ENCODE data around the gene SOWAHA. TPM values are rescaled to one million over a fixed set of nuclear protein-coding genes. Genes with fewer than 3 reads are reported as not detected.
A peak's percentile ranks its signal among the peaks of the same experiment; 100 is the strongest.
"Not testable (repeated sequence)": the region's sequence is repeated elsewhere in the genome, so short reads cannot be mapped to it uniquely, and the experiment has no call there.

SOWAHA gene
- polyA plus RNA-seq, 10 donors, result 0.04 to 0.21 (median 0.13) TPM

DNA sequence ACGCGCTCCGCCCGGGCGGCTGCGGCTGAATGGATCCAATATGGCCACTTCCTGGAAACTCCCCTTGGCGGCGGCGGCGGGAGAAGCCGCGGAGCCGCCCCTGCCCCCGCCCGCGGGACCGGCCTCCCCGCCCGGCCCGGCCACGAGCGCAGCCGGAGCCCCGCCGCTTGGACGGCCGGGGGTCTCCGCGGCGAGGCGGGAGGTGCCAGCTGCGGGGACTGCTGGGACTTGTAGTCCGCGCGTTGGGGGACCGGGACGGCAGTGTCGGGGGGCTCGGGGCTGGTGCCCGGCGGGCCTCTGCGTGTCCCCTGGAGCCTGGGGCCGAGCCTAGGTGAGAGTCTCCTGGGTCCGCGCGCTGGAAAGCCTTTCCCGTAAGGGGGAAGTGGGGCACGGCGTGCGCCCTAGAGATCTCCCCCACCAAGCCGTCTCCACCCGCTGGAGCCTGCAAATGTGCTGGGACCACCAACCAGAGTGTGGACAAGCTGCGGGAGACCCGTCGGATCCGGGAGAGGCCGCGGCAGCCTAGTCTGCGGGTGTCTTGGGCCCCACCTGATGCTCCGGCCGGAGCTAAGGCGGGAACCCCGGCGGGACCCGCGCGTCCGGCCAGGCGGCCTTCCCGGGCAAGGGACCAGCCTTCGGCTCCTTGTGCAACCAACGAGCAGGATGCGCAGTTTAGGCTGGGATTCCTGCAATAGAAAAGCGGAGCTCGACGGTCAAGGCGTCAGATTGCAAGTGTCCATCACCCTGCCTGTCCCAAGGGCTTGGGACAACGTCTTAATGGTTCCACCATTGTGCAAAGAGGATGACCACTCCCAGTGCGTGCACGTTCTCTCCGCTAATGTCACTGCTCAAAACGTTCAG, 35.7 kb upstream of the SOWAHA start, which contains the start of gene SEPTIN8:
SEPTIN8 (minus strand) TSS at position 31 of the 861 bp plus-strand sequence. CDS start 102 bp downstream, outside the sequence.
- DNase-seq, result peak; percentile 44 to 76 (median 62)

DNA sequence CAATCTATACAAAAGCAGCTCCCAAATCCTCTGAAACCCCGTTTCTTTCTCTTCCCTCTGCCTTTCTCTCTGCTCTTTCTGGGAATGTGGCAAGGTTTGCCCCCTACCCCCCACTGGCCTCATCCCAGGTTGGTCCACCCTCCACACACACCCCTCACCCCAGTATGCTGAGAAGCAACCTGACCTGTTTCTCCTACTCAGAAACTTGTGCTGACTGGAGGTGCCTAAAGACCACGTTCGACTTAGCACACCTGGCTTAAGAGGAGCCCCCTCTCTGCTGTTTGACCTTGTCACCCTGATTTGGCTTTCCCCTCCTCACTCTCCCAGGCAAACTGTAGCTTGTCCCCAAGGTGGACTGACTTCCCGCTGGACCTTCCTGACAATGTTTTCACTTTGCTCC, 35.0 kb upstream of the SOWAHA start:
- DNase-seq, result no peak

DNA sequence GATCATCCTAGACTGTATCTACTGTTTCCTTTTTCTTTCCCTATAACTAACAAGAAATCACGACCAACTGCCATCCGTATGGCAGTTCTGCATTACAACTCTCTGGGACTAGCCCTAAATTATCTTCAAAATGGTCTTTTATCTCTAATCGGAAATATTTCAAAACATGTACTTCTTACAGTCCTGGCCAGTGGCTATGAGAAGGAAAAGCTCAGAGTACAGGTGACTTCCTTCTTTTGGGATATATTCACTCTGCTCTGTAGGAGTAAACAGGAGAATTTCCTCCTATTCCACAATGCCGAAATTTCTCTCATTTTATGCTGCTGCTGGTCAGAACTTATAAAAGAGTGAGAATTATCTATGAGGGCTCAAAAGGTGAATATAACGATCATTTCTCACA, 34.2 kb upstream of the SOWAHA start:
- DNase-seq, result no peak

DNA sequence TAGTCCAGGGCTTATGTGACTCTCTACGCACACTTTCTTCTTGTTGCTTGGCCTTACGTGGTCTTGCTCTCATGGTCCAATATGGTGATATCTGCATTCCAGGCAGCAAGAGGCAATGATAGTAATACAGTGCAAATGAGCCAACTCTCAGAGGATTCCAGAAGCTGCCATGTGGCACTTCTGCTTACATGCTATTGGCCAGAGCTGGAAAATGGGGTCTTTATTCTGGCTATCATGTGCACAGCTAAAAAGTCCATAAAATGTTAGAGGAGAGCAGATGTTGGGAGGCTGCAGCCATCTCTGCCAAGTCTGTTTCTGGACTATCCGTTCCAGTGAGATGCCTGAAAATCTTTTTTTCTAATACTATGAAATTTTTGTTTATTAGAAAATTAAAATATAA, 33.1 kb upstream of the SOWAHA start:
- DNase-seq, result no peak

DNA sequence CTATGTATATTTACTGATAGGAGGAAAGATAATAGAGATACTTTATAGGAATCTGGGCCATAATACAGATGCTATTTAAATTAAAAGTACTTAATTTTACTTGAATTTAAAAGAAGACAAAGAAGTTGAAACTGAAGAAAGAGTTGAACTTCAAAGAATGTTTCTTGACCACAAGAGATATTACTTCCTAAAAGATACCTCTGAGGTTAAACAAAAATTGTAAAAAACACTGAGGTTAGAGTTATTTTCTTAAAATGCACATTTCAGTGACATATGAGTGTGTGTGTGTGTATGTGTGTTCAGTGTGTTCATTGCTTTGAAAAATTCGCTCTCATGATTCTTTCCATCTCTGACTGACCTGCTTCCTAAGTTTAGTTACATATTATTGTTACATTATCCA, 32.5 kb upstream of the SOWAHA start:
- no peak for DNase-seq

DNA sequence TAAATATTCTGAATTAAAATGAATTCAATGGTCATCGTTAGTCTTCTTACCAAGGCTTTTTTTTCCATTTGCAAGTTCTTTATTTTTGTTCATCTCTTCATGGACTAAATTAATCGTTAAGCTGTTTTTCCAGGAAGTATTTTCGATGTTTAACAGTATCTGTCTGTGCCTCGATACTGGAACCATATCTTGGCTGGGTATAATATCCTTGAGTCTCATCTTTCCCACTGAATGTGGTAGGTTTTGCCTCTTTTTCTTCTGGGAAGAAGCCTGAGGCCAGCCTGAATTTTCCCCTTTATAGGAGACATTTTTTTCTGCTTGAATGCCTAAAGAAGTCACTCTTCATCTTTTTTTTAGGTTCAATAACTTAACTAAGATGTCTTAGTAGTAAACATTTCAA, 32.1 kb upstream of the SOWAHA start:
- no peak for DNase-seq

DNA sequence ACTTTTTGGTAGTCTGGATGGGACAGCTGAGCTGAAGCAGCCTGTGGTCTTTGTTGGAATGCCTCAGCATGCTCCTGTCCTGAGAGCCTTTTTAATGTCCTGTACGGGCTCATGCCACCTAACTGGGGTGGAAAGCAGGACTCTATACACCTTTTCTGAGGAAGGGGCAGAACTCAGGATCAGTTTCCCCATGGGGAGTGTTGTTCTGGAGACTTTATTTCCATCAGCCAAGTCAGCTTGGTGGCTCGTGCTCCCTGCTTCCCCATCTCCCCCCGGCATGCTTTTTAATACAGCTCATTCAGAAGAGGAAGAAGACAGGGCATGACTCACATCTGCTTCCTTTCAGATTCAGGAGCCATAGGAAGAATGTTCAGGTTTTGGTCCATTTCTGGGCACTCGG, 31.0 kb upstream of the SOWAHA start:
- DNase-seq, result no peak

DNA sequence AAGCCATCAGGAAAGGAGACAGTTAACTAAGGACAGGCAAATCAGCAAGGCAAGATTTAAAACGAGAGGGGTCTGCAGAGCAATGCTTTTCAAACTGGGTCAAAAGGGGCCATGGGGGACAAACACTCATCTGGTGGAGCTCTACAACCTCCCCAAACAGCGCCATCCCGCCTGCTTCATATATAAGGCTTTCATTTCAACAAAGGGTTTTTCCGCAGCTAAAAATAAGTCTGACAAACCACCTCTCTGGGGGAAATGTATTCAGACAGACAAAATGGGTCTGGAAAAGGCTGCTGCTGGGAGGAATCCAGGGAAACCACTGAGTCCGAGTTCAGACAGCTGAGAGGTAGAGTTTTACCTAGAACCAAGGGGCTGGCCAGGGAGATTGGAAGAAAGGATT, 27.7 kb upstream of the SOWAHA start:
- peak in 2 of 3 donors; percentile 46 to 56 for DNase-seq

DNA sequence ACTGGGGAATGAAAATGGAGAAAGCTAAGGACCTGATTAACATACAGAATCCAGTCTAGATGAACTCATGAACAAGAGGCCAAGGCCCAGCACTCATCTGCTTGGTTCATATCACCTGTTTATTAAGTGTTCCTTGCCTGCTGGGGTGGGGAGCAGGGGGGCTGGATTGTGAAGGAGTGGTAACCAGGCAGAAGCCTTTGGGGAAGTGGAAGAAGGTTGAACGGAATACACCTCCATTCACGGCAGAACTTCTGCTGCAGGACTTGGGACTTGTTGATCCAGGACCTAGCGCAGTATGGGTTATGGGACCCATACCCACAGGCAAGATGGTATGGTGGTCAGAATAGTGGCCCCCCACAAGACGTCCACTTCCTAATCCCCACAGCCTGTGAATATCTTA, 27.2 kb upstream of the SOWAHA start:
- no peak for DNase-seq

DNA sequence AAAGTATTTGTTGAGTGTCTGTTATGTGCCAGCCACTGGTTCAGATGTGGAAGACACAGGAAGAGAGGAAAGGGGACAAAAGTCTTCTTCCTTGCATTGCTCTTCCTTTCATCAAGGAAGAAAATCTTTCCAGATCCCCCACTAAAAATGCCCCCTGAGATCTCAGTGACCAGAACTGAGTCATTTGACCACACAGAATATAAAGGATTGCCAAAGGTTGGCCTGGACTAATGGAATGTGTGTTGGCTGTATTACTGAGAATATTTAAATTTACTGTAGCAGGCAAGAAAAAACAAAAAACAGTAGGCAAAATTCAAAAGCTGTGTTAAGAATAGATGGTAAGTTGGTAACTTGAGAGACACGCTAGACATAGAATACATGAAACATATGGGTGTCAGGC, 26.0 kb upstream of the SOWAHA start:
- no peak for DNase-seq

DNA sequence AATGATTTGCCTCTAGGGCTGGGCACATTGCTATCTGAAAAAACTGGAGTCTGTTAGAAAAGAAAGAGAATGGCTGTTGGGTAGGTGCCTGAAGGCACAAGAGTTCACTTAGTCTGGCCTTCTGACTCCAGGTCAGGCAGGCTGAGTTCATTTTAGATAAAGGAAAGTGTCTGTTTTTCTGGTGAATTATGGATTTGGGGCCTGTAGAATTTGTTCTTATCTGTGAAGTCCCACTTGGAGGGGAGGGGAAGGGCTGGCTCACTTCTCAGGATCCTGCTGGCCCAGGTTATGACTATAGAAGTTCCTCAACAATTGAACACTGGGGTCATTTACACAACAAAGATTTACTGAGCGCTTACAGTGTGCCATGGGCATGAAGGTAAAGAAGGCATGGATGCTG, 24.6 kb upstream of the SOWAHA start:
- no peak for DNase-seq

DNA sequence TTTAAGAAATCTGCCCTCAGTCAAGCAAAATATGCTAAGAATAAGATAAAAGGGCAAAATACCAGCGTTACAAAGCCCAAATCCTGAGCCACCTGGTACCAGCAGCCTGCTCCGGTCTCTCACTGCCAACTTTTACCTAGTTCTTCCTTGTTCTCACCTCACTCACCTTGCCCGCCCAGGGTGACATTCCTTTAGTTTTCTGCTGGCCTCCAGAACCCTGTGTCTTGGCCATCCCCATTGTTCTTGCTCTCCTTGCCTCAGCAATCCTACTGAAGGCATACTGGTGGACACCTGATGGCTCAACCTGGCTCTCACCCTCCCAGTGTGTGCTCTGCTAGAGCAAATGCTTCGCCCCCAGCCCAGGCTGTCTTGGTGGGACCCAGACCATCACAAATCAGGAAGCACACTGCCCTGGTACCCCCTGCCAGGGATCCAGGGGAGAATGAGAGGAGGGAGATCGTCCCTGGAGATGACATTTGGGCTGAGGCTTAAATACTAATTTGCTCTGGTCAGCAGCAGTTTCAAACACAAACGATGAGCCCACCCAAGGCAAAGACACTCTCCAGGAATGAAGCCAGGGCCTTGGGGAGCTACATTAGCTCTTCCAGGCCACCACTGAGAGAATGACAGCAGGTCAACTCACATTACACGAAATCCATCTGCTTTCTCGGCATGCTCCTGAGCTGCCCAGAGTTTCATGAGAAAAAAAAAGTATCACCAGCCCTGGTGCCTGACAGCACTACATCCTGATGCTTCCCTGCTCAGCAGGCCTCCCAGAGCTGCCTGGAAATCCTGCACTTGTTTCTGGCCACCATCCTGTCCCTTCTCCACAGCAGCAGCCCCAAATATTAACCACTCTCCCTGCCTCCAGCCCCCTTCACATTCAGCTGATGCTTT, 23.9 kb upstream of the SOWAHA start:
- DNase-seq, result no peak

DNA sequence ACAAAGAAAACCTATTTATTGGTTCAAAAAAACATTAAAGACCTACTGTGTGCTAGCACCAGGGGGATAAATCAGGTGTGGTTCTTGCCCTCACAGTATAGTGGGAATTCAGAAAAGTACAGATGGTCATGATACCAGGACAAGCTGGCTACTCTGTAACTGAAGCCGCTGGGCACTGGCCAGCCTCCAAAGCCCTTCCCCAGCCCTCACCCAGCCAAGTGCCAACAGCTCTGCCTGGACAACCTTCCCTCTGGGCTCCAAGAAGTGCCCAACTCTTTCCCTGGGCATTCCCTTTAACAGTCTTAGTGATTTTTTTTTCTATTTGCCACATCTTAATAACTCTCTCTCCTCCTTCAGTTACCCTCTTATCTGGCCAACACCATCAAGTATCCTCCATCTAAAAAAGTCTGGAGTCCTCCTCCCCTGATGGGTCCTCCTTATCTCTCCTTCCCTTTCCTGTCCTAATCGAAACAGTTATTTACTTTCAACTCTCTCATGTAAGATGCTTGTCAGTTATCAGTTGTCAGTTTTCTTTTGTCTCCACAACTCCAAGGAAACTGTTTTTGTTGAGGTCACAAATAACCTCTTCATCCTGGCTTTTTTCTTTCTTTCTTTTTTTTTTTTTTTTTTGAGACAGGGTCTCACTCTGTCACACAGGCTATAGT, 22.8 kb upstream of the SOWAHA start:
- no peak for DNase-seq

DNA sequence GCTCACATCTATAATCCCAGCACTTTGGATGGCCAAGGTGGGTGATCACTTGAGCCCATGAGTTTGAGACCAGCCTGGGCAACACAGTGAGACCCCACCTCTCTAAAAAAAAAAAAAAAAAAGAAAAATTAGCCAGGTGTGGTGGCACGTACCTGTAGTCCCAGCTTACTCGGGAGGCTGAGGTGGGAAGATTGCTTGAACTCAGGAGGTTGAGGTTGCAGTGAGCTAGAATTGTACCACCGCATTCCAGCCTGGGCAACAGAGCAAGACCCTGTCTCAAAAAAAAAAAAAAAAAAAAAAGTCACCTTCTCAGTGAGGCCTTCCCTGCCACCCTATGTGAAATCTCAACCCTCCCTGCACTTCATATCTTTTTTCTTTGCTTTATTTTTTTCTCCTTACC, 22.1 kb upstream of the SOWAHA start:
- DNase-seq, result no peak

DNA sequence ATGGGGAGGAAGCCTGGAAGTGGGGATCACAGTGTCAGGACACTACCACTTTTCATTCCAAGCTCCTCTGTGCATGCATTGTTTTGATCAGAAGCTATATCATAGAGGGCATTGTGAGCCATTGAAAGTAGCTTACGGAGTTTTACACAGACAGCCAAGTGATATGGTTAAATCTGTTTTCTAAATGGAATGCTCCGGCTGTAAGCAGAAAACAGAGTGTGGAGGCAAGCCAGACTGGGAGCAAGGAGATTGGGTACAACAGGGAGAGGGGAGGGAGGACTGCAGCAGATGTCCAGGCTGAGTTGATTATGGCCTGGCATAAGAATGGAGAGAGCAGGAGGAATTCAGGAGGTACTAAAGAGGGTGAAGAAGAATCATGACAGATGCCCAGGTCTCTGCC, 15.5 kb upstream of the SOWAHA start:
- peak in 1 of 3 donors; percentile 33 for DNase-seq

DNA sequence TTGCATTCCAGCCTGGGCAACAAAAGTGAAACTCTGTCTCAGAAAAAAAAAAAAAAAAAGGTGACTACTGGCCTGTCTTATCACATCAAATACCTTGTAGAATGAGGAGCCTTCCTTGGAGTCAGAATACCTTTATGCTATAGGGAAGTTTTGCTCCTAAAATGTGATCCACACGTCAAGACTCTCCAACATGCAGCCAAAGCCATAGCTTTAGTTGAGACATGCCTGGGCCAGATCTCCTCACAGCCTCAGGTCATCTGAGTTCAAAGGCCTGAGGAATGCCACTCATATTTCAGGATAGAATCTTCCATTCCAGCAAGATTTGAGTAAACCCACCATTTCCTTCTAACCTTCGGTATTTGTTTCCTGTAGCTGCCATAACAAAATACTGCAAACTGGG, 13.7 kb upstream of the SOWAHA start:
- no peak for DNase-seq

DNA sequence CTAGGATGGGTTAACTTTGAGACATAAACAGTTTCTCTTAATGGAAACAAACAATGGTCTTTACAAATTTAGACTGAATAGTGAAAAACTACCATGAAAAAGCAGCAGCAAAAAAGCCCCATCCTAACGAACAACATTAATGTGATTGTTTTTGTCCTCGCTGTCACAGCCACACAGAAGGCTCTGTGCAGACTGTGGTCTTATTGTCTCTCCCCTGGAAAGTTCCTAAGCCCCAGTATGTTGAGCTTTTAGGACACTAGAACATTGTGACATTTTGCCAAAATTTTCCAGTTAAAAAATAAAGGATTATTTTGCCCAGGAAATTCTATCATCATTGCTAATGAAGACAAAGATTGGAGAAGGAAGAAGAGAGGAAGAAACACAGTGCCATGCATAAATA, 12.6 kb upstream of the SOWAHA start:
- no peak for DNase-seq

DNA sequence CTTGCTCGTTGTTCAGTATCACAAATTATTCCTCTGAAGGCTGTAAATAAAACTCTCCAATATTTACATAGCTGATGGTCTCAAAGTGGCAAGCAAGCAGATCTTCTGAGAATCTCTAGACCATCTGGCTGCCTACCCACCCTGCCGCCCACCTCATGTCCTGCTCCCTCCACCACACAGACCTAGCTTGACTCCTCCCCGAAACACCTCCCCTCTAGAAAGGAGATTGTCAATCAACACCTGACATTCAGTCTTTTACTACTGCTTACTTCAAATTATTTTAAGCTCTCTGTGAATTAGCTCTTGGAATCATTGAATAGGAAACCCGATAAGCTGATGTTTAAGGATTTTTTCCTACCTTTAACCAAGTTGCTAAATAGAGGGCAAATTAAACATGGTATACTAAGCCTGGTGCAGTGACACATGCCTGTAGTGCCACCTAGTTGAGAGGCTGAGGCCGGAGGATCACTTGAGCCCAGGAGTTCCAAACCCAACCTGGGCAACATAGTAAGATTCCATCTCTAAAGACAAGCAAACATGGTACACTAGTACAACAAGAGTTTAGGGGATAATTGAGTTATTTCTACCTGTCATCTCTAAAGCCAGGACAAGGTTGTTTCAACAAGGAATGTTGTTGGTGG, 10.9 kb upstream of the SOWAHA start:
- no peak for DNase-seq

DNA sequence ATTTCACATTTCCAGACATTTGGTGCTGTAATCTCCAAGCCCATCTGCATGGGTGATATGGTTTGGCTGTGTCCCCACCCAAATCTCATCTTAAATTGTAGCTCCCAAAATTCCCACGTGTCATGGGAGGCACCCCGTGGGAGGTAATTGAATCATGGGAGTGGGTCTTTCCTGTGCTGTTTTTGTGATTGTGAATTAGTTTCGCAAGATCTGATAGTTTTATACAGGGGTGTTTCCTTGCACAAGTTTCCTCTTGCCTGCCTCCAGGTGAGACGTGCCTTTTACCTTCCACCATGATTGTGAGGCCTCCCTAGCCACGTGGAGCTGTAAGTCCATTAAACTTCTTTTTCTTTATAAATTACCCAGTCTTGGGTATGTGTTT, 10.4 kb upstream of the SOWAHA start:
- DNase-seq, result not testable (repeated sequence)

DNA sequence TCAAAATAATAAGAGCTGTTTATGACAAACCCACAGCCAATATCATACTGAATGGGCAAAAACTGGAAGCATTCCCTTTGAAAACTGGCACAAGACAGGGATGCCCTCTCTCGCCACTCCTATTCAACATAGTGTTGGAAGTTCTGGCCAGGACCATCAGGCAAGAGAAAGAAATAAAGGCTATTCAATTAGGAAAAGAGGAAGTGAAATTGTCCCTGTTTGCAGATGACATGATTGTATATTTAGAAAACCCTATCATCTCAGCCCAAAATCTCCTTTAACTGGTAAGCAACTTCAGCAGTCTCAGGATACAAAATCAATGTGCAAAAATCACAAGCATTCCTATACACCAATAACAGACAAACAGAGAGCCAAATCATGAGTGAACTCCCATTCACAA, 8.9 kb upstream of the SOWAHA start:
- DNase-seq, result not testable (repeated sequence)

DNA sequence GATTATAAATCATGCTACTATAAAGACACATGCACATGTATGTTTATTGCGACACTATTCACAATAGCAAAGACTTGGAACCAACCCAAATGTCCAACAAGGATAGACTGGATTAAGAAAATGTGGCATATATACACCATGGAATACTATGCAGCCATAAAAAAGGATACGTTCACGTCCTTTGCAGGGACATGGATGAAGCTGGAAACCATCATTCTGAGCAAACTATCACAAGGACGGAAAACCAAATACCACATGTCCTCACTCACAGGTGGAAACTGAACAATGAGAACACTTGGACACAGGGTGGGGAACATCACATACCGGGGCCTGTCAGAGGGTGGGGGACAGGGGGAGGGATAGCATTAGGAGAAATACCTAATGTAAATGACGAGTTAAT, 7.2 kb upstream of the SOWAHA start:
- not testable (repeated sequence) for DNase-seq

DNA sequence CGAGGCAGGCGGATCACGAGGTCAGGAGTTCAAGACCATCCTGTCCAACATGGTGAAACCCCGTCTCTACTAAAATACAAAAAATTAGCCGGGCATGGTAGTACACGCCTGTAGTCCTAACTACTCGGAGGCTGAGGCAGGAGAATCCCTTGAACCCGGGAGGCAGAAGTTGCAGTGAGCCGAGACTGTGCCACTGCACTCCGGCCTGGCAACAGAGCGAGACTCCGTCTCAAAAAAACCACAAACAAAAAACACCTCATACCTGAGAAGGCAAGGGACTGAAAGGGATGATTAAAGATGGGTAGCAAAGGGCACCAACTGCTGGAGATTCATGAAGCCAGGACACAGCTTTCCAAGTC, 6.3 kb upstream of the SOWAHA start:
- not testable (repeated sequence) for DNase-seq

All from muscle of back (tissue), 11 donors.